Stimulated activated CD8-positive, alpha-beta memory T cell treated with anti-CD3 and anti-CD28 coated beads, Interleukin-4, amount 100 ng/mL, for 4 hours (primary cell): ENCODE measurements around the gene RASSF7.
"Not testable (repeated sequence)": the region's sequence is repeated elsewhere in the genome, so short reads cannot be mapped to it uniquely, and the experiment has no call there.

Experiments
- DNase-seq, 2 donors: peaks; one replicate each; pipeline ENCODE4 v3.0.0-alpha.2; 2020; ENCODE audit warnings: low read depth in 2 of 2, low spot score in 1 of 2

Gene RASSF7, protein sequence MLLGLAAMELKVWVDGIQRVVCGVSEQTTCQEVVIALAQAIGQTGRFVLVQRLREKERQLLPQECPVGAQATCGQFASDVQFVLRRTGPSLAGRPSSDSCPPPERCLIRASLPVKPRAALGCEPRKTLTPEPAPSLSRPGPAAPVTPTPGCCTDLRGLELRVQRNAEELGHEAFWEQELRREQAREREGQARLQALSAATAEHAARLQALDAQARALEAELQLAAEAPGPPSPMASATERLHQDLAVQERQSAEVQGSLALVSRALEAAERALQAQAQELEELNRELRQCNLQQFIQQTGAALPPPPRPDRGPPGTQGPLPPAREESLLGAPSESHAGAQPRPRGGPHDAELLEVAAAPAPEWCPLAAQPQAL

DNA sequence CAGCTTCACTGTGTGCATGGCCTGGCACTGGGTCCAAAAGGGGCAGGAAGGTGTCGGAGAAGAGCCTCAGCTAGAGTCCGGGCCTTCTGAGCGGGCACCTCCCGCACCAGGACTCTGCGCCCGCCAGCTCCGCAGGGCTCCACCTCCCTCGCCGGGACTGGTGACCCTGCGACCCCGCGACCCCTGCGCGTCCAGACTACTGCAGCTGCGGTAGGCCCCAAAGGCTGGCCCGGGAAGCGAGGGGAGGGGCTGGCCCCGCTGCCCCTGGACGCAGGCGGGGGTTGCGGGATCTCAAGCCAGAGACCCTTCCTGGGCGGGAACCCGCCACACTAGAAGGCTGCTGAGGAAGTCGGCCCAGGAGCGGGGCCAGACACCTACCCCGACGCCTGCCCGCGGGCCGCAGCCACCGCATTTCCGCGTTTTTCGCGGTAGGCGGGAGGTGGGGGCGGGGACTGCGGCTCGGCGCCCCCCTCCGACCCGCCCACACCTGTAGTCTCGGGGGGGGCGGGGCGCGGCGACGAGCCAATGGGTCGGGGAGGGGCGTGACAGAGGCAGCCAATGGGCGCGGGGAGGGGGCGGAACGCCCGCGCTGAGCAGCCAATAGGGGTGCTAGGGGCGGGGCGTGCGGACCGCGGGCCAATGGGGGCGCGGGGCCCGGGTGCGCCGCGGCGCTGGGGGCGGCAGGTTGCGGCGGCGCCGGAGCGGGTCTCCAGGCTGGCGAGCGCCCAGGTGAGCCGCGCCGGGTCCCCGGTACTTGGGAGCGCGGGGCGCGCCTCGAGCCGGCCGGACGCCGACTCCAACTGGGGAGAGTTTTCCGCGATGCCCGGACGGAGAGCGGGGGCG, at the start of gene RASSF7, which contains the start of gene LMNTD2:
Gene RASSF7, plus strand, starts transcription at position 666 of the 843 bp plus-strand sequence. CDS start 799 bp downstream, outside the sequence.
Gene LMNTD2, minus strand, starts transcription at position 434 of the 843 bp plus-strand sequence. Its CDS starts 22 bp downstream, at position 412.
- DNase-seq, result peak; percentile 88 to 90

DNA sequence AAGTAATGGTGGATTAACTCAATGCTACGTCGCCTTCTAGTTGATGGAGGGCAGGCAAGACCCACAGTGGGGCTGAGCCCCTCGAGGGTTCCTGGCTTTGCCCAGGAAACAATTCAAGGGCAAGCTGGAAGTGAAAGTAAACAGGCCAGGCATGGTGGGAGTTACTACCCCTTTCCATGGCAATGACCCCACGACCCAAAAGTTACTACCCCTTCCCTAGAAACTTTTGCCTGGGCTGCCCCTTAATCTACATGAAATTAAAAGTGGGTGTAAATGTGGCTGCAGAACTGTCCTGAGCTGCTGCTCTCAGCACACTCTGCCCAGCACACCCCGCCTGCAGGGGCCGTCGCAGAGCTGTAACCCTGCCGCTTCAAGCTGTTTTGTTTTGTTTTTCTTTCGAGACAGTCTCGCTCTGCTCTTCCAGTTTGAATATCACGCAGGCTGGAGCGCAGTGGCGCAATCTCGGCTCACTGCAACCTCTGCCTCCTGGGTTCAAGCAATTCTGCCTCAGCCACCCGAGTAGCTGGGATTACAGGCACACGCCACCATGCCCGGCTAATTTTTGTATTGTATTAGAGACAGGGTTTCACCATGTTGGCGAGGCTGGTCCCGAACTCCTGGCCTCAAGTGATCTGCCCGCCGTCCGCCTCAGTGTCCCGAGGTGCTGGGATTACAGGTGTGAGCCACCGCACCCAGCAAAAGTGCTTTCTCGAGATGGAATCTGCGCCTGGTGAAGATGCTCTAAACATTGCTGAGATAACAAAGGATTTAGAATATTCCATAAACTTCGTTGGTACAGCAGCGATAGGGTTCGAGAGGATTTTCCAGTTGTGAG, 47.8 kb upstream of the RASSF7 start:
- DNase-seq, result no peak

DNA sequence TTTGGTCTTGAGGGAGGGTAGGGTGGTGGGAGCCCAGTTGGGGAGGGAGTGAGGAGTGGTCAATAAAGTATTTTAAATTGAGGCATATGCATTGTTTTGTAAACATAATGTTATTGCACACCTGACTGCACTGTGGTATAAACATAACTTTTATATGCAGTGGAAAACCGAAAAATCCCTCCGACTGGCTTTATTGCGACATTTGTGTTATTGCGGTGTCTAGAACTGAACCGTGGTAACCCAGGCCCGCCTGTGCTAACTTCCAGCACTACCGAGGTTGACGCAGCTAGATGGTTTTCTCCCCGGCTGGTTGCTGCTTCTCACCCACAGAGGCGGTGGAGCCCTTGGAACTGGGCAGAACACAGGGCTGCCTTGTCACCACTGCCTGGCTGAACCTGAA, 46.2 kb upstream of the RASSF7 start:
- DNase-seq, result no peak

DNA sequence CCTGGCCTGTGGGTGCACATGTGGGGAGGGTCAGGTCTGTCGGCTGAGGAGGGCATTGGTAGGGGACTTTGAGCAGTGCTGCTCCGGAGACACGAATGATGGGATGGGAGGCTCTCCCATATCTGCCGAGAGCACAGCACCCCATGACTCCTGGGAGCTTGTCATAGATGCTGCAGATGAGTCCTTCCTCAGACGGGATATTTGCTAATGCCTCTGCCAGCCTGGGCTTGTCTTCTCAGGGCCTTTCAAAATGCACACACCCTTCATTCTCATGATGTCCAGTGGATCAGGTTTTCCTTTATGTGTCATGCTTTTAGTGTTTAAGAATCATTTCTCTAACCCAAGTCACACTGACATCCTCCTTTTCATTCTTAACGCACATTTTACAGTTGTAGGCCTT, 45.6 kb upstream of the RASSF7 start:
- no peak for DNase-seq

DNA sequence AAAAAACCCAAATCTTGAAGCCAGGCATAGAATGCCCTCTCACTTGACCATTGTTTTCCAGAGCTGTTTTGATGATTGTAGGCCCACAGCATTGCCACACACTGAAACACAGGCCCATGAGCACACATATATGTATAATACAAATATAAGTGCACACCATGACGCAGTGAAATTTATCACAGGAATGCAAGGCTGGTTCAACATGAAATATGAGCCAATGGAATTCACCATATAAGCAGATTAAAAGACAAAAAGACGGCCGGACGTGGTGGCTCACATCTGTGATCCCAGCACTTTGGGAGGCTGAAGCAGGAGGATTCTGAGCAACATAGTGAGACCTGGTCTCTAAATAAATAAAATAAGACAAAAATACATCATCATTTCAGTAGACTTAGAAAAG, 44.4 kb upstream of the RASSF7 start:
- DNase-seq, result no peak

DNA sequence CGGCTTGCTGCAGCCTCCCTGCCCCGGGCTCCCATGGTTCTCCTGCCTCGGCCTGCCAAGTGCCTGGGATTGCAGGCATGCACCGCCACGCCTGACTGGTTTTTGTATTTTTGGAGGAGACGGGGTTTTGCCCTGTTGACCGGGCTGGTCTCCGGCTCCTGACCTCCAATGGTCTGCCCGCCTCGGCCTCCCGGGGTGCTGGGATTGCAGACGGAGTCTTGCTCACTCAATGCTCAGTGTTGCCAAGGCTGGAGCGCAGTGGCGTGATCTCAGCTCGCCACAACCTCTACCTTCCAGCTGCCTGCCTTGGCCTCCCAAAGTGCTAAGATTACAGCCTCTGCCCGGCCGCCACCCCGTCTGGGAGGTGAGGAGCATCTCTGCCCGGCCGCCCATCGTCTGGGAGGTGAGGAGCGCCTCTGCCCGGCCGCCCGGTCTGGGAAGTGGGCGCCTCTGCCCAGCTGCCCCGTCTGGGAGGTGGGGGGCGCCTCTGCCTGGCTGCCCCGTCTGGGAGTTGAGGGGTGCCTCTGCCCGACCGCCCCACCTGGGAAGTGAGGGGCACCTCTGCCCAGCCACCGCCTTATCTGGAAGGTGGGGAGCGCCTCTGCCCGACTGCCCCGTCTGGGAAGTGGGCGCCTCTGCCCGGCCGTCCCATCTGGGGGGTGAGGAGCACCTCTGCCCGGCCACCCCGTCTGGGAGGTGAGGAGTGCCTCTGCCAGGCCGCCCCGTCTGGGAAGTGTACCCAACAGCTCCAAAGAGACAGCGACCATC, 43.7 kb upstream of the RASSF7 start:
- DNase-seq, result not testable (repeated sequence)

DNA sequence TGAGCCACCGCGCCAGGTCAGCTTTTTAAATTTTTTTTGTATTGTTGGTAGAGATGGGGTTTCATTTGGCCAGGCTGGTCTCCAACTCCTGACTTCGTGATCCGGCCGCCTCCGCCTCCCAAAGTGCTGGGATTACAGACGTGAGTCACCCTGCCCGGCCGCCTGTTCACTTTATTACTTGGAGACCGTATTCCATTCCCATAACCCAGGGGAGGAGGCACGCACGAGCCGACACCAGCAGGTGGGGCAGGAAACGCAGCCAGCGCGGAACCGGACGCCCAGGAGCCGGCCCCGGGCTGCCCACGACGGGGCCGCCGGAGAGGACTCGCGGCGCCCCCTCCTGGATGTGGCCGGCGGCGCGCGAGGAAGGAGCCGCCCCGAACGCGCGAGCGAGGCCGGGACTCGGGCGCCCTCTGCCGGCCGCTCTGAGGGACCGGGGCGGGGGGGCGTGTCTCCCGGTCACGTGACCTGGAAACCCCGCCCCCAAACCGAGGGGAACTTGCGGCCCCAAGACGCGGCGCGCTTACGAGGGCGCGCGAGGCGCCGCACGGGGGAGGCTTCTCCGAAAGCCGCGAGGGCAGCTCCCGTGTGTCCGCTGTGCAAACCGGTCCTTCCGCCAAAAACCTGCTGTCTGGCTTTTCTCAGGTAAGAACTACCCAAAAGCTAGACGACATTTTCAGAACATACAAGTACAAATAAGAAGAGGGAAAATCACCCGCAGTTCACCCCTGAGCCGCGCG, 42.1 kb upstream of the RASSF7 start:
- DNase-seq, result peak; percentile 67 to 72

DNA sequence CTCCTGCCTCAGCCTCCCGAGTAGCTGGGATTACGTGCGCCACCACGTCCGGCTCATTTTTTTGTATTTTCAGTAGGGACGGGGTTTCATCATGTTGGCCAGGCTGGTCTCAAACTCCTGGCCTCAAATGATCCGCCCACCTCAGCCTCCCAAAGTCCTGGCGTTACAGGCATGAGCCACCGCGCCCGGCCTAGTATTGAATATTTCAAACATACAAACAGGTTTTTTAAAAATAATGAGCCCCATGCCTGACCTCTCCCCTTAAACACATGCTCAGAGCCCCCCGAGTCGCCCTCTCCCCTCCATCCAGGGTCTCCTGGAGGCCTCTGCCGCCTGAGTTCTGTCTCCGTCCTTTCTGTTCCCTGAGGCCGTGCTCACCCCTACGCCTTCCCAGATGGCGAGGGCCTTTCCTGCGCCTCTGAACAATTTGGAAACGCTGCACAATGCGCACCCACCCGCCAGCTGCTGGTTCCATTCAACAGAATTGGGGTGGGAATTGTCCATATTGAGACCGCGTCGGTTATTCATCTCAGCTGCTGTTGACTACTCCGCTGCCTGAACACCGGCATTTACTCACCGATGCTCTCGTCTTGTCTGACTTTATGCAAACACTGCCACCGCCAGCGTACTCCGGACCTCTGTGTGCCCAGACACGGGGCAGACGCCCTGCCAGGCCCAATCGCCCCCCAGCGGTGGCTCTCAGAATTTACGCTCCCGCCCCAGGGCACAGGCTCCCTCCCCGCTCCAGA, 40.2 kb upstream of the RASSF7 start:
- no peak for DNase-seq

DNA sequence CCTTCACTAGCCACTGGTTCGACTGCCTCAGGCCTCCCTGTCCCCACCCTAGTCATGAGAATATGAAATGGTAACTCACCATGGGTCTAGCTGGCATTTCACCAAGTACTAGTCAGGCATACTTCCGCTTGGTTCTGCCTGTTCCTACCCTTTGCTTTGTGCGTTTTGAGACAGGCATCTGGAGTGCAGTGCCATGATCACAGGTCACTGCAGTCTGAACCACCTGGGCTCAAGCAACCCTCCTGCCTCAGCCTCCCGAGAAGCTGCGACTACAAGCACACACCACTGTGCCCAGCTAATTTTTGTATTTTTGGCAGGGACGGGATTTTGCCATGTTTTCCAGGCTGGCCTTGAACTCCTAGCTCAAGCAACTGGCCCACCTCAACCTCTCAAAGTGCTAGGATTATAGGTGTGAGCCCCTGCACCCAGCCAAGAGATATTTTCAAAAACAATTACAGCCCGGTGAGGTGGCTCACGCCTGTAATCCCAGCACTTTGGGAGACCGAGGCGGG, 39.5 kb upstream of the RASSF7 start:
- no peak for DNase-seq

DNA sequence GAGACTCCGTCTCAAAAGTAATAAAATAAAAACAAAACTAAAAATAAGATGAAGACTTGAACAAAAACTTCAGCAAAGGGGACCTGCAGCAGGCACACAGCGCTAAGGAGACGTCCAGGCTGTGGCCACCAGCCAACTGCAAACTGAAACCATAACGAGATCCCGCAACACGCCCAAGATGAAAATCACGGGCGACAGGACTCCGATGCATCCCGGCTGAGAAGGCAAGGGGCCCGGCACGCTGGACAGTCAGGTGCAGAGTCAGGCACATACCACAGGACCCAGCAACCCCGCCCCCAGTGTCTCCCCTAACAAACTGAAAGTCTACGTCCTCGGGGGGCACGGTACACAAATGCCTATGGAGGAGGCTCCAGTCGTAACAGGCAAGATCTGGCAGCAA, 34.6 kb upstream of the RASSF7 start:
- no peak for DNase-seq

DNA sequence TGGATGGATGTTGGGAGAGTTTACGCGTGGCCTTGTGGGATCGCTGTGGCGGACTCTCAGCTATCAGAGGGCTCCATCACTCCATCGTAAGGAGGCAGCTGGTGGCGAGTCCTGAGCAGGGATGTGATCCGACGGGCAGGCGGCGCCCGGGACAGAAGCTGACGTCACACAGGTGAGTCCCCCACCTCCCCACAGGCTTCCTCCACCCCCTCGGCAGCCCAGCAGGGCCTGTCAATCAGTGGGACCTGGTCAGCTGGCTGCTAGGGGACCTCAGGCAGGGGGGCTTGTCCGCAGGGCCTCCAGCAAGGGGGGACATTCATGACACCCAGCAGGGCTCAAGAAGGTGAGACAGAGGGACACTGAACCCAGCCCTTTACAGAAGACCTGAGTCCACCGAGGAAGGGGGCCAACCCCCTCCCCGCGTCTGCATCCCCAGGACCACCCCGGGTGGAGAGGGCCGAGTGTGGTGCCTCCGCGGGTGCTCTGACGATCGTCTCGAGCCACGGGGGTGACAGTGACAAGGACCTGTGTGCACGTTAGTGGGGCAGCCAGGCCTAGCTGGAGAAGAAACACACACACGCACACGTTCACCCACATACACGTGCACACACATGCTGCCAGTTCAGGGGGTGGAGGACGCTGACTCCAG, 32.5 kb upstream of the RASSF7 start:
- no peak for DNase-seq

DNA sequence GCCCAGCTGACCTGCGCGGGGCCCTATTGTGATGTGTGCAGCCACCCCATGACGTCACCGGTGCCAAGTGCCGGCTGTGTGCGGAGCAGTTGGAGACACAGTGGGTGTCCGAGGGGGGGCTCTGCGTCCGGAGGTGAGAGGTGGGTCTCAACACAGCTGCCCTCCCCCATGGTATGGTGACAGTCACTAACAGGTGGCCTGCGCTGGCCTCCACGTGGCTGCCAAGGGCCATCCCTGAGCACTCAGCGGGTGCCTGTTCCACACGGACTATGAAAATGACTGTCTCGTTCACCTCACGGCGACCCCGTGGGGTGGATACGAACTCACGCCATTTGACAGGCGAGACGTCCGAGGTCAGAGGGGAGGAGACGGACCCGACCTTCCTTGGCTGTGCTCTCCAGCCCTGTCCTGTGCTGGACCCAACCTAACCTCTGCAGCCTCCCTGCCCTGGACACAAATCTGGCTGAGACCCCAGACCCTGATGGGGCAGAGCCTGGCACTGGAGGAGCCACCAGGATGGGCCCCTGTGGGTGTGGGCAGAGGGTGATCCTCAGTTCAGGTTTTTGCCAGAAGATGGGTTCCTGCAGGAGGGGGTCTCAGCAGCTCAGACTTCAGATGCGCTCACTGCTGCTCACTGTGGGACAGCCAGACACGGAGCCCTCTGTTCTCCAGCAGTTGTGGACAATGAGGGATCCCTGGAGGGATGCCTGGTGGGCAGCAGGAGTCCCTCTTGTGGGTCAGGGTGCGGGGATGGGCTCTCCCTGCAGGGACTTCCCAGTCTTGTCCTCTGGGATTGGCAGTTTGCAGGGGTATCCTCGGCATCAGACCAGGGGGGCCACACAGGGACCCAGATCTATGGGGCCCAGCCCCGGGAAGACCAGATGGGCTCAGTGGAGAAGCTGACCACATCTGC, 31.7 kb upstream of the RASSF7 start:
- no peak for DNase-seq

DNA sequence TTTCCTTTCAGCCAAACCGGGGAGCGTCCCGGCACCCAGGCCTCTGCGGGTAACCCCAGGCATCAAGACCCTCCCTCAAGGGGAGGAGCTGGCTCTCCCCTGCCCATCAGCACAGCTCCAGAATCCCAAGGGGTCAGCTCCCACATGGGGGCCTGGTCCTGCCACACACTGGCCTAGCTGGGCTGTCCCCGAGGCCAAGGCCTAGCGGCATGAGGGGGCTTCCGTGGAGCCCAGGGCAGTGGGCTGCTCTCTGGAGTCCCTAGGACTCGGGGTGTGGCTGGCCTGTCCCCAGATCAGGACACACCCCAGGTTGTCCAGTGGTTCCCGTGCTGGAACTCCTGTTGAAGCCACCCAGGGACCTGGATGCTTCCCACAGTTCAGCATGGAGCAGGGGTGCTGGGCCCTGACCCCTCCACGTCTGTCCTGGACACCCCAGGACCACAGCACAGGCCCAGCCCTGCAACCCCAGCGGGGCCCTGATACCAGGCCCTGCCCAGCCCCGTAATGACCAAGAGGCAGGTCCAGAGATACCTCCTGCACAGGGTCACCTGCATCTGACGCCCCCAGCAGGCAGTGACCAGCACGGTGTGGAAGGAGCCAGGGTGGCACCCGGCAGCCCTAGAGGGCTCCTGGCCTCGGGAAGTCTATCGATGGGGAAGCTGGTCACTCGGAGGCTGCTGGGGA, 30.9 kb upstream of the RASSF7 start:
- DNase-seq, result no peak

DNA sequence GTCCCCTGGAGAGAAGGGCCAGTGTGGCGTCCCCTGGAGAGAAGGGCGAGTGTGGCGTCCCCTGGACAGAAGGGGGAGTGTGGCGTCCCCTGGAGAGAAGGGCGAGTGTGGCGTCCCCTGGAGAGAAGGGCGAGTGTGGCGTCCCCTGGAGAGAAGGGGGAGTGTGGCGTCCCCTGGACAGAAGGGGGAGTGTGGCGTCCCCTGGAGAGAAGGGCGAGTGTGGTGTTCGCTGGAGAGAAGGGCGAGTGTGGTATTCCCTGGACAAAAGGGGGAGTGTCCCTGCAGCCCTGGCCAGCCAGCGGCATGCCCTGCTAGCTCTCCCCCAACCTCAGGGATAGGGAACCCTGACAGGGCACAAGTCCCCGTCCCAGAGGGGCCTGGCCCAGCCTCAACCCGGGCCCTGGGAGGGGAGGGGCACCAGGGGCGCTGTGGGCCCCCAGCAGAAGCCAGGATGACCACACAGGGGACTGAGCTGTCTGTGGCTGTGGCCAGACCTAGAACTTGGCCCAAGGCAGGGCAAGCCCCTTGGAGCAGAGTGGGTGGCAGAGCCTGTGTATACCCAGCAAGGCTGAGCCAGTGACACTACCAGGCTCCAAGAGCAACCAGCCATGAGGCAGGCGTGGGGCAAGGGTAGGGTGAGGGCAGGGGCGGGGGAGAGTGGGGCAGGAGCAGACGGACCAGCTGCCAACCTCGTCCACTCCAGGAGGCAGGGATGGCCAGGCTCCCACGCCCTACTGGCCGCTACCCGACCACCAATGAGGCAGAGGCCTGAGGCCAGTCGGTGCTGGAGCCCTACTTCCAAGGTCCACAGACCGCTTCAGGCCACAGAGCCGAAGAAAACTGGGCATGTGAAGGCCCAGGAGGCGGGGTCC, 29.6 kb upstream of the RASSF7 start:
- no peak for DNase-seq

DNA sequence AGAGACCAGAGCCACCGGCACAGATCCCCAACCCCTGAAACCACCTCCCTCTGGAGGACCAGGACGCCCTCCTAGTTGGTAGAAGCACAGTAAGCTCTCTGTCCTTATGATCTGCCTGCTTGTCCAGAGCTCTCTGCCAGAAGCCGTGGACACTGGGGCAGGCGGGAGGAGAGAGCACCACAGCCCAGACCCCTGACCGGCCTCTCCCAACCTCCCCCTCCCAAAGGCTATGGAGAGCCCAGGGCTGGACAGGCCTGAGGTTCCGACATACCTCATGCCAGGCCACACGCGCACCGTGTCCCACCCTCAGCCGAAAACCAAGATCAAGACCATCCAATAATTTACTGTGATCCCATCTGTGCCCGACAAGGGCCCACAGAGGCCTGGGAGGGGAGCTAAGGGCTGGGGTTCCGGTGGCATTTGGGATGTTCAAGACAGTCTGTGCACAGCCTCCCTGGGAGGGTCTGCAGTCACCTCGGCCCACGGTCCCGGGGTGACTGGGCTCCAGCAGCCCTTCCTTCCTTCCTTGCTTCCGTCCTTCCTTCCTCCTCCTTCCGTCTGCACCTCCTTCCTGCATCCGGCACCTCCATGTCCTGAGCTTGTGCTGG, 28.7 kb upstream of the RASSF7 start:
- no peak for DNase-seq
